Osteocyte (in vitro differentiated cells): ENCODE measurements around the gene C3orf22. TPM values are rescaled to one million over a fixed set of nuclear protein-coding genes. Genes with fewer than 3 reads are reported as not detected.

Experiments
- DNase-seq: peaks from one replicate; pipeline ENCODE4 v3.0.0; 2021; ENCODE audit warnings: mixed read lengths; ENCODE audit not compliant: unreplicated experiment; ENCODE audit errors: extremely low spot score
- H3K27ac Mint-ChIP-seq: one replicate; pipeline ENCODE4 v1.8.0; 2021; ENCODE audit warnings: mild to moderate bottlenecking, mixed read lengths; ENCODE audit not compliant: unreplicated experiment
- H3K27me3 Mint-ChIP-seq: one replicate; pipeline ENCODE4 v1.8.0; 2021; ENCODE audit warnings: mixed read lengths; ENCODE audit not compliant: unreplicated experiment
- H3K36me3 Mint-ChIP-seq: one replicate; pipeline ENCODE4 v1.8.0; 2021; ENCODE audit warnings: mixed read lengths; ENCODE audit not compliant: unreplicated experiment
- H3K4me1 Mint-ChIP-seq: one replicate; pipeline ENCODE4 v1.8.0; 2021; ENCODE audit warnings: mixed read lengths; ENCODE audit not compliant: unreplicated experiment
- H3K4me3 Mint-ChIP-seq: one replicate; pipeline ENCODE4 v1.8.0; 2021; ENCODE audit warnings: mild to moderate bottlenecking, moderate library complexity, mixed read lengths; ENCODE audit not compliant: unreplicated experiment
- H3K9me3 Mint-ChIP-seq: one replicate; pipeline ENCODE4 v1.8.0; 2021; ENCODE audit warnings: mixed read lengths; ENCODE audit not compliant: unreplicated experiment
- total RNA-seq: library from RNA; stranded (reverse); gene quantifications from 2 replicates; pipeline ENCODE4 v1.2.1, GENCODE V29; 2021
- TF ChIP-seq, protein P1 (sequence below): fragments of 200-600 bp; sonication (generic); IDR thresholded peaks from 2 replicates; pipeline ENCODE4 v1.5.0; 2021; ENCODE audit warnings: antibody characterized with exemption, mild to moderate bottlenecking, moderate library complexity

Gene C3orf22
- total RNA-seq, 1 donor from 2014 or later: not detected

DNA sequence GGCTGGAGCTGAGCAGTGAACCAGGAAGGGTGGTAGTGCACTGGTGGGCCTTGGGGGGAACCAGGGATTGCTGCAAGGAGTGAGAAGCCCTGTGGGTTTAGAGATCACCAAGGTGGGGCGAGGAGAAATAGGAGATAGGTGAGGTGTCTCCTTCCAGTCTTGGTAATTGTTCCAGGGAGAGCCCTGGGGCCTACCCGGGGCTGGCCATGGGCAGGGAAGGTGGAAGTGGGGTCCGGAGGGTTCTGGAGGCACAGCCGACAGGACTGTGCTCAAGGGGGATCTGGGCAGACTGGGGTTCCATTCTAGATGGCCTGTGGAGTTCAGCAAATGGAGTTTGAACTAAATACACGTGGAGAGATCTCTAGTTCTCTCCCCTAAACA is 30.3 kb downstream of the C3orf22 start:
- Mint-ChIP-seq H3K27ac (no peak overlapping the region), H3K9me3 (no peaks in the 10 kb centered on the region), H3K27me3 (peaks cover 21% of the 10 kb centered on the region), H3K36me3 (no peaks in the 10 kb centered on the region), H3K4me1 (peaks cover 5% of the 10 kb centered on the region), H3K4me3 (no peak overlapping the region)
- DNase-seq: no peak
- TF ChIP-seq, protein P1, sequence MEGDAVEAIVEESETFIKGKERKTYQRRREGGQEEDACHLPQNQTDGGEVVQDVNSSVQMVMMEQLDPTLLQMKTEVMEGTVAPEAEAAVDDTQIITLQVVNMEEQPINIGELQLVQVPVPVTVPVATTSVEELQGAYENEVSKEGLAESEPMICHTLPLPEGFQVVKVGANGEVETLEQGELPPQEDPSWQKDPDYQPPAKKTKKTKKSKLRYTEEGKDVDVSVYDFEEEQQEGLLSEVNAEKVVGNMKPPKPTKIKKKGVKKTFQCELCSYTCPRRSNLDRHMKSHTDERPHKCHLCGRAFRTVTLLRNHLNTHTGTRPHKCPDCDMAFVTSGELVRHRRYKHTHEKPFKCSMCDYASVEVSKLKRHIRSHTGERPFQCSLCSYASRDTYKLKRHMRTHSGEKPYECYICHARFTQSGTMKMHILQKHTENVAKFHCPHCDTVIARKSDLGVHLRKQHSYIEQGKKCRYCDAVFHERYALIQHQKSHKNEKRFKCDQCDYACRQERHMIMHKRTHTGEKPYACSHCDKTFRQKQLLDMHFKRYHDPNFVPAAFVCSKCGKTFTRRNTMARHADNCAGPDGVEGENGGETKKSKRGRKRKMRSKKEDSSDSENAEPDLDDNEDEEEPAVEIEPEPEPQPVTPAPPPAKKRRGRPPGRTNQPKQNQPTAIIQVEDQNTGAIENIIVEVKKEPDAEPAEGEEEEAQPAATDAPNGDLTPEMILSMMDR: no peak

DNA sequence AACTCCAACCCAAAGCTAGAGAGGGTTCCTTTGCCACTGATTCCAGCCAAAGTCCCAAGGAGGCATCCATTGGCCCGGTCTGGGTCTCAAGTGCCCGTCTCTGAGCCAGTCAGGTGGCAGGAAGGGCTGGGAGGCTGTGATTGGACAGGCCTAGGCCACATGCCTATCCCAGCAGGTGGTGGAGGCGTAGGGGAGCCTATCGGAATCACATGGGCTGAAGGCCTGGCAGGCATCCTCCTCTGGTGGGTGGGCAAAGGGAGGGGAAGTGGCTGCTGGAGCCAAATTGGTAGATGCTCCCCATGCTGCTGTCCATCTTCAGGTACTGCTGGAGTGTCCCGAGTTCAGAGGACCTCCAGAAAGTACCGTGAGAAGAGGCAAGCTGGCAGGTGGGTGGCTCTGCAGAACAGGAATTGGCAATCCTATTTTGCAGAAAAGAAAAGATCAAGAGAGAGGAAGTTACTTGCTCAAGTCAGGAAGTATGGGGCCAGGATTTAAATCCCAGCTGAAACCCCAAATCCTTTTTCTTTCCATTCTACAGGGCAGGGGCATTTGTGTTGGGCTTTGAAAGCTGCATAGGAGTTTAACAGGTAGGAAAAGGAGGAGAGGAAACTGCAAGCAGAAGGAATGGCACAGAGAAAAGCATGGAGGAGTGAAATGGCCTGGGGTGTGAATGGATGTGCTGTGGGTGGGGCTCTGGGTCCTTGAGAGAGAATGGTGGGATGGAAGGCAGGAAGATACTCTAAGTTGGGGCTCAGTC is 31.1 kb downstream of the C3orf22 start:
- Mint-ChIP-seq H3K36me3 (no peaks in the 10 kb centered on the region), H3K4me3 (no peak overlapping the region), H3K9me3 (no peaks in the 10 kb centered on the region), H3K4me1 (peaks cover 5% of the 10 kb centered on the region), H3K27ac (no peak overlapping the region), H3K27me3 (peaks cover 21% of the 10 kb centered on the region)
- TF ChIP-seq, protein P1: no peak
- DNase-seq: no peak

DNA sequence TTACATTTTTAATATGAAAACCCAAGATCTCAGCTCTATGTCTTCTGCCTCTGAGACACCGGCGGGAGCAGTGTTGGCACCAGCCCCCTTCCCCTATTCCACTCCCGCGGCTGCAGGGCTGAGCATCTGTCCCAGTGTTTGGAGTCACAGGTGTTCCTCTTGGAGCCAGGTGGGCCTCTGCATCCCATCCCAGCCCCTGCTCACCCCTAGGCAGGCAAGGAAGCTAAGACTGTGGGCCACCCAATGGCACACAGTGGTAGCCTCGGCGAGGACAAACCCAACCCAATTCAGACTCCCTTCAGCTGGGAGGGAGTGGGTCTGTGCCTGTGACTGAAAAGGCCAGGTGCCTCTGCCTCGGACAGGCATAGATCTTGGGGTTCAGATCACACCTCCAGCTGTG is 31.7 kb downstream of the C3orf22 start:
- Mint-ChIP-seq H3K27me3 (peaks cover 21% of the 10 kb centered on the region), H3K36me3 (no peaks in the 10 kb centered on the region), H3K4me3 (no peak overlapping the region), H3K27ac (no peak overlapping the region), H3K9me3 (no peaks in the 10 kb centered on the region), H3K4me1 (peaks cover 5% of the 10 kb centered on the region)
- TF ChIP-seq, protein P1: no peak
- DNase-seq: no peak

DNA sequence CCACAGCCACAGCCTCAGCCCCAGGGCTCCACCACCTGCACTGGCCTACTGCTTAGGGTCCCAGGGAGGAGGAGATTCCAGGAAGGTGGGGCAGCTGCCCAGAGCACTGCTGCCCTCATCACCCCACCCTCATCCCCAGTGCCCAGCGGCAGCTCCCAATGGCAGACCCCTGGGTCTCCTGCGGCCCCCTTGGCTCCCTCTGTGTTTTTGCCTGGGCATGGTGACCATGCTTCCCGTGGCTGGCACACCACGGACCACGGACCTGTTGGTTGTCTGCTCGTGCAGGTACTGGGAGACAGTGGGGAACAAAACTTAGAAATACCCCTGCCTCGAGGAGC is 32.1 kb downstream of the C3orf22 start:
- Mint-ChIP-seq H3K36me3 (no peaks in the 10 kb centered on the region), H3K9me3 (no peaks in the 10 kb centered on the region), H3K4me3 (no peak overlapping the region), H3K27ac (no peak overlapping the region), H3K4me1 (peaks cover 5% of the 10 kb centered on the region), H3K27me3 (peaks cover 18% of the 10 kb centered on the region)
- TF ChIP-seq, protein P1: no peak
- DNase-seq: no peak

DNA sequence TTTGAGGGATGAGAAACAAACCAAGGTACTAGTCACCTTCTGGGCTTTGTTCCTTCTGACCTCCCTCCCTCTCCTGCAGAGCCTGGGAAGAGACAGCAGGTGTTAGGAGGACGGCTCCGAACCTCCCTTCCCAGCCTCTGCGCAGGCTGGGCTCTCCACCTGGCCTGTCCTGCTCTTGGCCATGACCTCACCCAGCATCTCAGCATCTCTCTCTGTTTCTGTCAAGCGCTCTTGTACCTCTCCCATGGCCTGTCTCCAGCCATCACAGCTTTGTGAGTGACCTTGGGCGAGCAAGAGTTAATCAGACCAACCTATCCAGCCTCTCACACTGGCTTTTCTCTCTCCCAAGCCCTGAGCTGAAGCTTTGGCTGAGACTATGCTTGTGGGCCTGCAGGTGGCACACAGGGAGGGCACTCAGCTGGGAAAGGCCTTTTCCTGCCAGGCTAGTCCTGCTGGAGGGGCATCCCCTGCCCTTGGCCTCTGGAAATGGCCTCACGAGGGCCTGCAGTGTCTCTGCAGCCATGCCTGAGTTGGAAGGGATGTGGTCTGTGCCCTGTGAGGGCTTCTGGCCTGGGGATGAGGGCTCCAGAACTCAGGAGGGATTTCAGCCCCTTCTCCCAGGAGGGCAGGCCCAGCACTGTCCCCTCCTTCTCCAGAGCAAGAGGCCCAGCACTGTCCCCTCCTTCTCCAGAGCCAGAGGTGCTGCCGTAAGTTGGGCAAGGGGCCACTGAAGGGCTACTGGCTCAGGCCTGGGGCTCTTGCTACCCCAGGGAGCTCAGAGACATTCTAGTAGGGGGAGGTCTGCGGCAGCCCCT is 32.7 kb downstream of the C3orf22 start:
- no peak for DNase-seq
- no peaks in the 10 kb centered on the region for H3K36me3 Mint-ChIP-seq
- H3K27ac Mint-ChIP-seq: no peak overlapping the region
- H3K4me3 Mint-ChIP-seq: no peak overlapping the region
- no peaks in the 10 kb centered on the region for H3K9me3 Mint-ChIP-seq
- TF ChIP-seq, protein P1: no peak
- H3K4me1 Mint-ChIP-seq: peaks cover 5% of the 10 kb centered on the region
- H3K27me3 Mint-ChIP-seq: peaks cover 18% of the 10 kb centered on the region
